Neural cell (in vitro differentiated cells): ENCODE results near the gene CLPSL1.

Source experiments
- EP300 ChIP-seq: fragments of 450-650 bp; conservative IDR thresholded peaks from 2 replicates; pipeline ENCODE4 v1.6.1; 2014; ENCODE audit warnings: antibody characterized with exemption, mild to moderate bottlenecking, moderate library complexity; ENCODE audit not compliant: poor library complexity, severe bottlenecking
- EZH2 ChIP-seq: fragments of 200-600, 300-800 bp; shearing (Covaris generic), sonication (generic); IDR thresholded peaks from 2 replicates; pipeline ENCODE4 v1.6.1; 2014; ENCODE audit warnings: antibody characterized with exemption, low read length, borderline replicate concordance, mild to moderate bottlenecking; ENCODE audit not compliant: insufficient read depth, poor library complexity, severe bottlenecking
- RAD21 ChIP-seq: fragments of 450-650 bp; conservative IDR thresholded peaks from 2 replicates; pipeline ENCODE4 v1.6.1; 2014; ENCODE audit warnings: antibody characterized with exemption, mild to moderate bottlenecking, moderate library complexity
- SMC3 ChIP-seq: fragments of 450-650 bp; conservative IDR thresholded peaks from 2 replicates; pipeline ENCODE4 v1.6.1; 2014; ENCODE audit warnings: antibody characterized with exemption, mild to moderate bottlenecking, moderate library complexity; ENCODE audit not compliant: poor library complexity
- TAF1 ChIP-seq: IDR thresholded peaks from 2 replicates; pipeline ENCODE4 v1.6.1; 2012; ENCODE audit warnings: low read depth
- TF ChIP-seq, protein P1 (sequence below): fragments of 450-650 bp; IDR thresholded peaks from 2 replicates; pipeline ENCODE4 v1.5.1; 2014; ENCODE audit warnings: antibody characterized with exemption, mild to moderate bottlenecking, moderate library complexity; ENCODE audit not compliant: poor library complexity, severe bottlenecking

DNA sequence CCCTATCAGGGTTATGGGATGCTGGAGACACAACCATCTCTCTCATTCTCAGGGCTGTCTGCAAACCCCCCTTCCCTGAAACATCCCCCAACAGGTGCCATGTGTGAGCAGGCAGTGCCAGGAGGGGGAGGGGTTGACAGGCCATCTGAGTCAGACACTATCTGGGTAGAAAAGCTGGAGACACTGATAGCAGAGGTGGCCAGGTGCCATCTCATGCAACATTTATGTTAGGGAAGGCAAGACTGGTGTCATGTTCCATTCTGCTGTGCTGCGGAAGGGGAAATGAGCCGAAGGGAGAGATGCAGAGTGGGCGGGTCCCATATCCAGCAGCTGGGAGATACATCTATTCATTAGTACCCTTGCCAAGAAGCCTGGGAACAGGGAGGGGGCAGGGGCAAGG lies 27.9 kb downstream of the CLPSL1 start:
- TF ChIP-seq RAD21 (no peak), EZH2 (no peak), EP300 (no peak), SMC3 (no peak), TAF1 (no peak)
- TF ChIP-seq, protein P1, sequence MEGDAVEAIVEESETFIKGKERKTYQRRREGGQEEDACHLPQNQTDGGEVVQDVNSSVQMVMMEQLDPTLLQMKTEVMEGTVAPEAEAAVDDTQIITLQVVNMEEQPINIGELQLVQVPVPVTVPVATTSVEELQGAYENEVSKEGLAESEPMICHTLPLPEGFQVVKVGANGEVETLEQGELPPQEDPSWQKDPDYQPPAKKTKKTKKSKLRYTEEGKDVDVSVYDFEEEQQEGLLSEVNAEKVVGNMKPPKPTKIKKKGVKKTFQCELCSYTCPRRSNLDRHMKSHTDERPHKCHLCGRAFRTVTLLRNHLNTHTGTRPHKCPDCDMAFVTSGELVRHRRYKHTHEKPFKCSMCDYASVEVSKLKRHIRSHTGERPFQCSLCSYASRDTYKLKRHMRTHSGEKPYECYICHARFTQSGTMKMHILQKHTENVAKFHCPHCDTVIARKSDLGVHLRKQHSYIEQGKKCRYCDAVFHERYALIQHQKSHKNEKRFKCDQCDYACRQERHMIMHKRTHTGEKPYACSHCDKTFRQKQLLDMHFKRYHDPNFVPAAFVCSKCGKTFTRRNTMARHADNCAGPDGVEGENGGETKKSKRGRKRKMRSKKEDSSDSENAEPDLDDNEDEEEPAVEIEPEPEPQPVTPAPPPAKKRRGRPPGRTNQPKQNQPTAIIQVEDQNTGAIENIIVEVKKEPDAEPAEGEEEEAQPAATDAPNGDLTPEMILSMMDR = no peak
